ENCODE measurements around the gene NFE2.

The NFE2 gene

DNA sequence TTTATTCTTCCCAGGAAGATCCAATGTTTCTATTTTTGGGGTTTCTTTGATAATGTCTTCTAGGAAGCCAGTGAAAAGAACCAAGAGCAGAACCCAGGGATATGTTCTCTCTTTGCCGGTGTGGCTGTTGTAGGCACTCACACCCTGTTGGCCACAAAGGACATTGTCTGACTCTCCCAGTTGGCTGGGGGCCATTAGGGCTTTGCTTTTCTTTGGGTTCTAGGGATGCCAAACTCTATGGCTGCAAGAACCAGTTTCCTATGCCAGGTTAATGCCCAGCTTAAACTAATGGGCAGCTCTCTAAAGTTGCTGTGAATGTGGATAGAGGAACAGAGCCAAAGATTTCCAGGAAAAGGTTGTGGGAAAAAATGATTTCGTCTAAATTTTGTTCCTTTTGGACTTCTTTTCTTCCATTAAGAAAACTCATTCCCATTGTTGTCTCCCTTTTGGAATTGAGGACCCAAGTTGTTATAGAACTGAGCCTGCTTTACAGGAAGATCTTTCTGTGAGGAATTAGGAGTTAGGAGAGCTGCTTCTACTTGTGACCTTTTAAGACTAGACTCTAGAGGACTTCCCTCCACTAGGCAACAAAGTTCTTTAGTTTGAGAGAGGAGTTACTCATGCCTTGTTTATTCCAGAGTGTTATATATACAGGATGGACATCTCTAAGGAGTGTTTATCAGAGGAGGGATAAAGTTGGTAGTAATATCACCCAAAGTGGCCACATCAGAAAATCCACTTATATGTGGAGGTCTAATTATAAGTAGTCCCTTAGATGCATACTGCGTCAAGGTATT lies 37.2 kb upstream of the NFE2 start:
- no peak for TF ChIP-seq YY1 (IDR thresholded peaks at IDR 0.05; ENCODE audit: insufficient read depth, insufficient read length)
- TF ChIP-seq SUZ12 (IDR thresholded peaks at IDR 0.05; ENCODE audit: extremely low read depth, insufficient read depth, insufficient read length): no peak
- TF ChIP-seq ZNF274 (IDR thresholded peaks at IDR 0.05; ENCODE audit: low read depth, low read length): no peak
- Histone ChIP-seq H3K9me3 (ENCODE audit: insufficient read depth, low read length) (no peaks in the 10 kb centered on the region), H3K27me3 (ENCODE audit: insufficient read depth, insufficient read length) (no peaks in the 10 kb centered on the region), H3K9ac (ENCODE audit: insufficient read length, low read depth) (no peak overlapping the region), H3K4me3 (ENCODE audit: insufficient read length, low read depth) (no peak overlapping the region), H3K36me3 (ENCODE audit: insufficient read depth, insufficient read length, low read length) (peaks cover 41% of the 10 kb centered on the region), H3K4me1 (ENCODE audit: insufficient read depth, insufficient read length) (peaks cover 2% of the 10 kb centered on the region)
- no peak for DNase-seq (ENCODE audit: low read depth, low spot score)

DNA sequence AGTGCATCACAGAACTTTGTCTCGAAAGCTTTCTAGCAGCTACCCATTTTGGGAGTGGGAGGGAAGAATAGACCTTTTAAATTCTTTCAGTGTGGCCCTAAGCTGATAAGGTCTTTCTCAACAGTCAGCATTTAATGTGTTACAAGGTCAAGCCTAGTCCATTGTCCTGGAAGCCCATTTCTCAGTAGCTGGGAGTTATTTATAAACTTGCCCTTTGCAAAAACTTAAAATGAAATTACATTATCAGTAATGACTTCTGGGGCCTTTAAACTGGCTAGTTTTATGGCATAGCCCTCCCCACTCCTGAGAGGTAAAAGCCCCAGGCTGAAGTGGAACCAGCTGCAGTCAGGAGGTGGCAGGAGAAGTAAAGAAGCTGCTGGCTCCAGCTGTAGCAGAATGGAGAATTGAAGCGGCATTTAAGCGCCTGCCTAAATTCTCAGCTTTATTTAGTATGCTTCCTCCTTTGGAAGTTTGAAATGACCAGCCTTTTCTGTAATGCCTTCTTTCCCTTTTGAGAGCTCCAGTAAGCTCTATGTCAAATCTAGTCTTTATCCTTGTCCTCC lies 36.5 kb upstream of the NFE2 start:
- TF ChIP-seq SUZ12 (IDR thresholded peaks at IDR 0.05; ENCODE audit: extremely low read depth, insufficient read depth, insufficient read length): no peak
- no peak for TF ChIP-seq ZNF274 (IDR thresholded peaks at IDR 0.05; ENCODE audit: low read depth, low read length)
- no peak for TF ChIP-seq YY1 (IDR thresholded peaks at IDR 0.05; ENCODE audit: insufficient read depth, insufficient read length)
- Histone ChIP-seq H3K9me3 (ENCODE audit: insufficient read depth, low read length) (no peaks in the 10 kb centered on the region), H3K27me3 (ENCODE audit: insufficient read depth, insufficient read length) (no peaks in the 10 kb centered on the region), H3K9ac (ENCODE audit: insufficient read length, low read depth) (no peak overlapping the region), H3K4me1 (ENCODE audit: insufficient read depth, insufficient read length) (peaks cover 2% of the 10 kb centered on the region), H3K36me3 (ENCODE audit: insufficient read depth, insufficient read length, low read length) (peaks cover 34% of the 10 kb centered on the region), H3K4me3 (ENCODE audit: insufficient read length, low read depth) (no peak overlapping the region)
- no peak for DNase-seq (ENCODE audit: low read depth, low spot score)

DNA sequence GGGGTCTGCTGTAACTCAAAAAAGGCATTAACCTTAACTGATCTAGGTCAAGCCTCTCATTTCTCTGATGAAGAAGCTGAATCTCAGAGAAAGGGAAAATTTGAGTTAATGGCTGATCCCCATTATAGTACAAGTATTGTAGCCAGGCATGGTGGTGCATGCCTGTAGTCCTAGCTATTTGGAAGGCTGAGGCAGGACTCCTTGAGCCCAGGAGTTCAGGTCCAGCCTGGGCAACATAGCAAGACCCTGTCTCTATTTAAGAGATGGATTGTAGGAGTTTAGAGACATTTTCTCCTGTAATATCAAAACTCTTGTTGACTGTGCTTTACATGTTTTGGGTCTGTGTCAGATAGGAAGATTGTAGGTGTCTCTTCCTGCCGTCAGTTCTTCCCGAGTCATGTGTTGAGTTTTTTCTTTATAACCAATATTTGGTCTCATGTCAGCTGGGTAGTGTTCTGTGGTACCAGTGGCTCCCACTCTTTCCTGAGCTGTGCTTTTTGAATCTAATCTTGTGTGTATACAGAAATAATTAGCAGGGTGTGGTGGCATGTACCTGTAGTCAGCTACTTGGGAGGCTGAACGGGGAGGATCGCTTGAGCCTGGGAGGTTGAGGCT lies 32.7 kb upstream of the NFE2 start:
- H3K4me1 ChIP-seq (ENCODE audit: insufficient read depth, insufficient read length): no peaks in the 10 kb centered on the region
- no peaks in the 10 kb centered on the region for H3K9me3 ChIP-seq (ENCODE audit: insufficient read depth, low read length)
- TF ChIP-seq ZNF274 (IDR thresholded peaks at IDR 0.05; ENCODE audit: low read depth, low read length) (no peak), SUZ12 (IDR thresholded peaks at IDR 0.05; ENCODE audit: extremely low read depth, insufficient read depth, insufficient read length) (no peak), YY1 (IDR thresholded peaks at IDR 0.05; ENCODE audit: insufficient read depth, insufficient read length) (no peak)
- DNase-seq (ENCODE audit: low read depth, low spot score): no peak
- H3K4me3 ChIP-seq (ENCODE audit: insufficient read length, low read depth): no peak overlapping the region
- no peaks in the 10 kb centered on the region for H3K27me3 ChIP-seq (ENCODE audit: insufficient read depth, insufficient read length)
- no peak overlapping the region for H3K9ac ChIP-seq (ENCODE audit: insufficient read length, low read depth)
- H3K36me3 ChIP-seq (ENCODE audit: insufficient read depth, insufficient read length, low read length): peaks cover 26% of the 10 kb centered on the region

DNA sequence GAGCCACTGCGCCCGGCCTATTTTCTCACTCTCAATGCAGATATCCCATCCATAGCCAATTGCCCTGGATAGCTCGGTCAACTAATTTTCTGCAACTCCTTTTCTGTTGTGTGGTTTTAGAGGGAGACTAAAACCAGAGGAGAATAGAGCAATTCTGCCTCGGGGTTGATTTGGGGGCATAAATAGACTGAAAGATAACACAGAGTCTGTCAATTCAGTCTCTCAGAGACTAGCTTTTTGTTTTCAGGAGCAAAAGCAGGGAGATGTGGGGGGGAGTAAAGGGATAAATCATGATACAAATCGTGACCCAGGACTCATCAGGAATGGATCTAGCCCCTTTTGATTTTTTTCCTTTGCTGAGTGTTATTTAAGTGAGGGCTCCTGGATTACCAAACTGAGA lies 30.6 kb upstream of the NFE2 start:
- no peak overlapping the region for H3K9ac ChIP-seq (ENCODE audit: insufficient read length, low read depth)
- DNase-seq (ENCODE audit: low read depth, low spot score): no peak
- H3K9me3 ChIP-seq (ENCODE audit: insufficient read depth, low read length): no peaks in the 10 kb centered on the region
- no peaks in the 10 kb centered on the region for H3K27me3 ChIP-seq (ENCODE audit: insufficient read depth, insufficient read length)
- peaks cover 26% of the 10 kb centered on the region for H3K36me3 ChIP-seq (ENCODE audit: insufficient read depth, insufficient read length, low read length)
- no peak for TF ChIP-seq YY1 (IDR thresholded peaks at IDR 0.05; ENCODE audit: insufficient read depth, insufficient read length)
- TF ChIP-seq ZNF274 (IDR thresholded peaks at IDR 0.05; ENCODE audit: low read depth, low read length): no peak
- no peak for TF ChIP-seq SUZ12 (IDR thresholded peaks at IDR 0.05; ENCODE audit: extremely low read depth, insufficient read depth, insufficient read length)
- H3K4me3 ChIP-seq (ENCODE audit: insufficient read length, low read depth): no peak overlapping the region
- no peaks in the 10 kb centered on the region for H3K4me1 ChIP-seq (ENCODE audit: insufficient read depth, insufficient read length)

DNA sequence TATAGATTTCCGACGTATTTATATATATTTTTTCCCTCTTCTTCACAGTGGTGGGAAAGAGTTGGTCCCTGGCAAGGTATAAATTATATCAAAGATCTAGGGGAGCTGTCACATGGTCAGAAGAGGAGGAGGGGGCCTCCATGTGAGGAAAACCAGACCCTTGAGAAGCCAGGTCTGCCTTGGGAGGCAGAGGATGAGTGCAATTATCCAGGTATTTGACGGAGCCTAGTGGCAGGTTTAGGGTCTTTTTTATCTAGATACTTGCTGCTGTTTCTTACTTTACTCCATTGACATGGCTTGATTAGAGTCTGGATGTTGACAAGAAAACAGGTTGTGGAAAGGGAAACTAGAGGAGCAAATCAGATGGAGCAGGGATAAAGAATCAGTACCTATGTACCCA lies 29.6 kb upstream of the NFE2 start:
- no peaks in the 10 kb centered on the region for H3K9me3 ChIP-seq (ENCODE audit: insufficient read depth, low read length)
- no peak for DNase-seq (ENCODE audit: low read depth, low spot score)
- no peak overlapping the region for H3K4me3 ChIP-seq (ENCODE audit: insufficient read length, low read depth)
- no peaks in the 10 kb centered on the region for H3K4me1 ChIP-seq (ENCODE audit: insufficient read depth, insufficient read length)
- no peaks in the 10 kb centered on the region for H3K27me3 ChIP-seq (ENCODE audit: insufficient read depth, insufficient read length)
- TF ChIP-seq ZNF274 (IDR thresholded peaks at IDR 0.05; ENCODE audit: low read depth, low read length) (no peak), YY1 (IDR thresholded peaks at IDR 0.05; ENCODE audit: insufficient read depth, insufficient read length) (no peak), SUZ12 (IDR thresholded peaks at IDR 0.05; ENCODE audit: extremely low read depth, insufficient read depth, insufficient read length) (no peak)
- peaks cover 26% of the 10 kb centered on the region for H3K36me3 ChIP-seq (ENCODE audit: insufficient read depth, insufficient read length, low read length)
- no peak overlapping the region for H3K9ac ChIP-seq (ENCODE audit: insufficient read length, low read depth)

DNA sequence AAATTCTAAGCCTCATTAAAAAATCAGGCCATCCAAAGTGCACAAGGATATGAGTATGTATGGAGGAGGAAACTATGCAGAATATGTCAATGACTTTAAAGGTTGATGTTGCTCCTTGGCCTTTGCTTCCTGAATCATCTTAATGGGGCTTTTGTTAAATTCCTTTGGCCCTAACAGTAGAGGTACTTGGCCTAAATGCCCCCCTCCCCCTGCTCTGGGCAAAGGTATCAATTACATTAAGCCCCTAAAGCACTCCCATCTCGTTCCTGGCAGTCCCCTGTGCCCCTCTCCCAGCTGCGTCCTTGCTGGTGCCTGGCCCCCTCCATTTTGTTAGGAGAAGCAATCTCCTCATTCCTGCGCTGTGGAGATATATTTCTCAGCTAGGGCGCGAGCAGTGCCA lies 28.9 kb upstream of the NFE2 start:
- Histone ChIP-seq H3K27me3 (ENCODE audit: insufficient read depth, insufficient read length) (no peaks in the 10 kb centered on the region), H3K36me3 (ENCODE audit: insufficient read depth, insufficient read length, low read length) (peaks cover 26% of the 10 kb centered on the region), H3K9me3 (ENCODE audit: insufficient read depth, low read length) (no peaks in the 10 kb centered on the region), H3K9ac (ENCODE audit: insufficient read length, low read depth) (no peak overlapping the region), H3K4me3 (ENCODE audit: insufficient read length, low read depth) (no peak overlapping the region), H3K4me1 (ENCODE audit: insufficient read depth, insufficient read length) (no peaks in the 10 kb centered on the region)
- TF ChIP-seq SUZ12 (IDR thresholded peaks at IDR 0.05; ENCODE audit: extremely low read depth, insufficient read depth, insufficient read length) (no peak), ZNF274 (IDR thresholded peaks at IDR 0.05; ENCODE audit: low read depth, low read length) (no peak), YY1 (IDR thresholded peaks at IDR 0.05; ENCODE audit: insufficient read depth, insufficient read length) (no peak)
- DNase-seq (ENCODE audit: low read depth, low spot score): no peak

All from NT2/D1 (cell line).